IMR-90 (cell line): ENCODE data around the gene CASS4.

ENCODE experiments used
- TF ChIP-seq, protein P1 (sequence below): conservative IDR thresholded peaks from 2 replicates; pipeline ENCODE4 v1.5.1; 2012; ENCODE audit warnings: mild to moderate bottlenecking, low read depth, low read length, improper control_type of control experiment
- TF ChIP-seq, protein P2 (sequence below): fragments of 150-350 bp; IDR thresholded peaks from 2 replicates; pipeline ENCODE4 v1.6.1; 2016; ENCODE audit warnings: low read depth, mild to moderate bottlenecking, low read length, moderate library complexity, borderline replicate concordance

DNA sequence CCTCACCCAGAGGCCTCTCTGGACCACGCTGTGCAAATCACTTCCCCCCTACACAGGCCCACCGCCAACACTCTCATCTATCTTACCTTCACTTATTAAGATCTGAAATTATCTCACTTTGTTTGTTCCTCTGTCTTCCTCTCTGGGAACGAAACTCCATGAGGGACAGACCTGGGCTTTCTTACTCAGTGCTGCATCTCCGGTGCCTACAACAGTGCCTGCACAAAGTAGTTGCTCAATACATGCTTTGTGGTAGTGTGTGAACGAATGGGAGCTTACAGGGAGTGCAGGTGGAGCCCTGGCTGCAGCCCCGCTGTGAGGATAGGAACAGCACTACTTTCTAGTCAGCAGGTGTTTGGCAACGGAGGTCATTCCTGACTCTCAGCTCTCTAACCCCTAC, 5.3 kb downstream of the CASS4 start:
- TF ChIP-seq, protein P1, sequence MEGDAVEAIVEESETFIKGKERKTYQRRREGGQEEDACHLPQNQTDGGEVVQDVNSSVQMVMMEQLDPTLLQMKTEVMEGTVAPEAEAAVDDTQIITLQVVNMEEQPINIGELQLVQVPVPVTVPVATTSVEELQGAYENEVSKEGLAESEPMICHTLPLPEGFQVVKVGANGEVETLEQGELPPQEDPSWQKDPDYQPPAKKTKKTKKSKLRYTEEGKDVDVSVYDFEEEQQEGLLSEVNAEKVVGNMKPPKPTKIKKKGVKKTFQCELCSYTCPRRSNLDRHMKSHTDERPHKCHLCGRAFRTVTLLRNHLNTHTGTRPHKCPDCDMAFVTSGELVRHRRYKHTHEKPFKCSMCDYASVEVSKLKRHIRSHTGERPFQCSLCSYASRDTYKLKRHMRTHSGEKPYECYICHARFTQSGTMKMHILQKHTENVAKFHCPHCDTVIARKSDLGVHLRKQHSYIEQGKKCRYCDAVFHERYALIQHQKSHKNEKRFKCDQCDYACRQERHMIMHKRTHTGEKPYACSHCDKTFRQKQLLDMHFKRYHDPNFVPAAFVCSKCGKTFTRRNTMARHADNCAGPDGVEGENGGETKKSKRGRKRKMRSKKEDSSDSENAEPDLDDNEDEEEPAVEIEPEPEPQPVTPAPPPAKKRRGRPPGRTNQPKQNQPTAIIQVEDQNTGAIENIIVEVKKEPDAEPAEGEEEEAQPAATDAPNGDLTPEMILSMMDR, result no peak
- TF ChIP-seq, protein P2, sequence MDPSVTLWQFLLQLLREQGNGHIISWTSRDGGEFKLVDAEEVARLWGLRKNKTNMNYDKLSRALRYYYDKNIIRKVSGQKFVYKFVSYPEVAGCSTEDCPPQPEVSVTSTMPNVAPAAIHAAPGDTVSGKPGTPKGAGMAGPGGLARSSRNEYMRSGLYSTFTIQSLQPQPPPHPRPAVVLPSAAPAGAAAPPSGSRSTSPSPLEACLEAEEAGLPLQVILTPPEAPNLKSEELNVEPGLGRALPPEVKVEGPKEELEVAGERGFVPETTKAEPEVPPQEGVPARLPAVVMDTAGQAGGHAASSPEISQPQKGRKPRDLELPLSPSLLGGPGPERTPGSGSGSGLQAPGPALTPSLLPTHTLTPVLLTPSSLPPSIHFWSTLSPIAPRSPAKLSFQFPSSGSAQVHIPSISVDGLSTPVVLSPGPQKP, result no peak
